Activated CD4-positive, CD25-positive, alpha-beta regulatory T cell treated with anti-CD3 and anti-CD28 coated beads, Interleukin-2, amount 50 U/mL, for 24 hours (primary cell): ENCODE results near the gene KRT39.
"Not testable (repeated sequence)": the region's sequence is repeated elsewhere in the genome, so short reads cannot be mapped to it uniquely, and the experiment has no call there.

ENCODE experiments used
- ATAC-seq, 2 donors: fragments of 150-1000 bp; cut with Tn5 transposase; one replicate each; pipeline ENCODE4 v1.10.0; 2021; ENCODE audit warnings: mild to moderate bottlenecking in 1 of 2, moderate library complexity in 1 of 2

The KRT39 gene

DNA sequence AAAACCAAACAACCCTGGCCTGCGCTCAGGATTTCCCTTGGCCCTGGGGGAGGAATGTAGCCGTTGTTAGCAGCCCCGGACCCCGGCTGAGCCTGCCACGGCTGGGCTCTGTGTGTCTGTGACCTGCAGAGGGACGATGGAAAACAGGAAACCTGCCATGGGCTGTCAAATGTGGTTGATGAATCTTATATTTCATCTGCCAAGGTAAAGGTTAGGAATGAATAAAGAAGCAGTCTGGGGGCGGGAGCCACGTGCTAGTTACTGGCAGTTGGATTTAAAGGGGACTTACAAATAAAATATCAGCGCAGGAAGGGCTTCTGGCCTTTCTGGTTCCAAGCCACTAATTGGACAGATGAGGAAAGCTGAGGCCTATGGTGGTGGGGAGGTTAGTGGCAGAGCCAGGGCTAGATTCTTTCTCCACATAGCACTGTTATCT lies 29.3 kb downstream of the KRT39 start, which contains the start of gene KRT23:
TSS of gene KRT23 (minus strand) at position 263 of the 436 bp plus-strand sequence. CDS start 1,043 bp downstream, outside the sequence.
- ATAC-seq = no peak

DNA sequence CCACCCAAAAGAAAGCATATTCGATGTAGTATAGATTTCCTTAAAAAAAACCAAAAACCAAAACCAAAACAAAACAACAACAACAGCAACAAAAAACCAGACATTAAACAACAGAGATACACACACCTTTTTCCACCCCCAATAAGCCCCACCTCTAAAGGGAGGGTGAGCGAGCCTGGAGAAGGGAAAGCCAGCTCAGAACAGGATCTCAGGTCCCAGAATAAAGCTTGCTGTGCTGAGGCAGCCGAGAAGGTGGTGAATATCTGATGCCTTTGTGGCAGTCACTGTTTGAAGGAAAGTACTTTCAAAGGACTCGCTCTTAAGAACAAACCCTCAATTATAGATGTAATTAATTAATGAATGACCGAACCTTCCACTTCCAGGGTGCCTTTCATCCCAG lies 29.8 kb downstream of the KRT39 start:
- no peak for ATAC-seq

DNA sequence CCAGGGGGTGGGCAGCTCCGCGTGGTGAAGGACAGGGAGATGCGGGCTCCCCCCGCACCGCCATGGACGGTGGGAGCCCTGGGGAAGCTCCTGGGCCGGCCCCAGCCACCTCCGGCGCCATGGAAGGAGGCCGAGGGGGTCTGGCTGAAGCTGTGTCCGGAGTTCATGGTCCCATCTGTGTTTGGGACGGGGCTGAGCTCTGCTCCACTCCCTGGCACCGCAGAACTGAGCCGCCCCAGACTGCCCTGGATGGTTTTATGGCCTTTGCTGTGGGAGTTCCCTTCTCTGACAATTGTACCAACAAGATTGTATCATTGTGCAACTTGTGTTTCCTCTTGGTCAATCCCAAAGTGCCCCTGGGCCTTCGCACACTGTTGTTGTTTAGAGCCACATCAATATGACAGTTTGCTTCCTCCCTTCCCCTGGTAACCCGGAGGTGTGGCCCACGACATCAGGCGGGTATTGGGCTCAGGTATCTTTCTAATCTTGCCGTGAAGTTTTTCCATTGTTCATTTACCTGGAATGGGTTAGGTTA lies 30.2 kb downstream of the KRT39 start:
- ATAC-seq = no peak

DNA sequence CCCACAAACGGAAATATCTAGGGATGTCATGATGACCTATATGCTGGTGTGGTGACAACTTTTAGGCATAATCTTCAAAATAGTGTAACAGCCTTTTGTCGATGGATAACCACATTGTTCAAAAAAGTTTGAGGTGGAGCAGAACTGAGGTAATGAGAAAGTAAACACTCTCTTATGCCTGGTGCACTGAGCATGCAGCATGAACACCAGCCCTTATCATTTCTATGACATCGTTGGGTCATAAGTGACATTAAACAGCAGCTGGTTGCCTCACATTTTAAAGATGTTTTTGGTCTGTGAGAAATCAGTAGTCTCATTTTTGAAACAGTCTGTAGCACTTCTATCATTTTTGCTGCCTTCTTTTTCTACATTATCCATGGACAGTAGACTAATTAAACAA lies 31.1 kb downstream of the KRT39 start:
- no peak for ATAC-seq

DNA sequence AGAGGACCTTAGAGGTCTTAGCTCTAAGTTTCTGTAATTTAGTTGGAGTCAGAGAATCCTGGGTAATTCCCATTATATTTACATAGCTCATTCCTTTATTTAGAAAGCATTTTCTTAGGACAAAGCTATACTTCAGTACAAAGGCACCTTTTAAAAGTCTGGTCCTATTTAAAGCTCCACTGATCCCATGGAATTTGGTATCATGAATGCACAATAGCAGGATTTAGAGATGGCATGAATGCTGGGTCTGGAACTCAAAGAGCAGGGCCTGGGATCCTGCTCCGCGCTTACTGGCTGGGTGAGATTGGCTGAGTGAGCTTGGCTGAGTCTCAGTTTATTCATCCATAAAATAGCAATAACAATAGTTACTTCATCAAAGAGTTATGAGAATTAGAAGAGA lies 34.1 kb downstream of the KRT39 start:
- ATAC-seq = no peak

DNA sequence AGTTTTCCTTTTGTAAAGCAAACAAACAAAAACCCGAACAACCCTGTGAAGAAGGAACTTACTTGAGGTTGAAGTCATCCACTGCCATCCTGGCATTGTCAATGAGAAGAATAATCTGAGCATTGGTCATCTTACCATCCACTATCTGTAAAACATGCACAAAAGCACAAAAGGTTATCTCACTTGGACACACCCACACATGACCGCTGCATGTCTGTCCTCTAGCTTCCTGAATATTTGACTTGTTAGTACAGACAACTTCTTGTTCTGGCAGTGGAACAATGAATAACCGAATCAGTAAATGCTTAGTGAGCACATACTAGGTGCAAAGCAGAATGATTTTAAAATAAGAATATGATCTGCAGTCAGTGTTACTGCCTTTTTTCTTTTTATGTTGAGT lies 35.4 kb downstream of the KRT39 start:
- no peak for ATAC-seq

DNA sequence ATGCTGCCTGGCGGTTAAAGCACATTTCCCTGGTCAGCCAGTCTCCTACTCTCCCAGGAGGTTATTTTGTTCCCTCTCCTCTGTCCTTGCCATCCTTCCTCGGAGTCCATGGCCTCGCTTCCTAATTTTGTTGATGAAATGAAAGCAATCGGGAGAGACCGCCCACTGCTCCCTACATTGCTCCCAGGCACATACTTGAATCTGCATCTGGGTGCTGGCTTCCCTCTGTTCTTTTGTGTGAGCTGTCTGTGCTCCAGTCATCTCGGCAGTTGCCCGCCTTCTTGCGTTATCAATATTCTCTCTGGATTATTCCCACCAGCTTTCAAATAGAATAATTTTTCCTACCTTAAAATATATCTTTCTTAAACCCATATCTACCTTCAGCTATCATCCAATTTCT lies 40.4 kb downstream of the KRT39 start:
- ATAC-seq = no peak

DNA sequence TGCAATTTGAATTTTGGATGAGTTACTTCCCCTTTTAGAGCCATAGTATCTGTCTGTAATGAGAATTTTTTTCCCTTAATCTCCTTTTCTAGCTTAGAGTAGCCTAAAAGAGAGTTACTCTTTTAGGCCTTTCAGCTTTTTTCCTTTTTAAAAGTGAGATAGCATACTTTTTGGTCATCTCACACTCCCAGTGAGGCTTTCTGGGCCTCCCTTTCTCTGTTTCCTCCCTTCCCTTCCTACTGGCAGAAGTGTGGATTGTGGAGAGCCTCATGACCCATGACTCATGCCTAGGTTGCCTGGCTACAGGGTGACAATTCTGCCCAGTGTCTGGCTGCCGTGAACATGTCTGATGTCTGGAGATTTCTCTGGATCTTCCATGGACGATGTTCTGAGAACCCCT lies 44.5 kb downstream of the KRT39 start:
- no peak for ATAC-seq

DNA sequence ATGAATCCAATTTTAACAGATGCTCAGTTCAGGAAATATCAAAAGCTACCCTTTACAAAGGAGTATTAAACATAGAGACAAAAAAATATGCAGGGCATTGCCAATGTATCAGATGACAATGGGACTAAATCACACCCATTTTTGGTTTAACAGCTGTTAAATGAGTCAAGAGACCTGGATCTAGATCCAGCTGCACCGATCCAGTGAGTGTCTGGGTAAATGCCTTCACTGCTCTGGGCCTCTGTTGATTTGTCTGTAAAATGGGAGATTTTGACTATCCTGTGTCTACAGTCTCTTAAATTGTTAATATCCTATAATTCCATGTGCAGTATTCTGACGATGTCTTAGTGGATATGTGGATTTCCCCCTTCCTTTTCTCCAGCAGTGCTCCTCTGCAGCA lies 45.7 kb downstream of the KRT39 start:
- no peak for ATAC-seq

DNA sequence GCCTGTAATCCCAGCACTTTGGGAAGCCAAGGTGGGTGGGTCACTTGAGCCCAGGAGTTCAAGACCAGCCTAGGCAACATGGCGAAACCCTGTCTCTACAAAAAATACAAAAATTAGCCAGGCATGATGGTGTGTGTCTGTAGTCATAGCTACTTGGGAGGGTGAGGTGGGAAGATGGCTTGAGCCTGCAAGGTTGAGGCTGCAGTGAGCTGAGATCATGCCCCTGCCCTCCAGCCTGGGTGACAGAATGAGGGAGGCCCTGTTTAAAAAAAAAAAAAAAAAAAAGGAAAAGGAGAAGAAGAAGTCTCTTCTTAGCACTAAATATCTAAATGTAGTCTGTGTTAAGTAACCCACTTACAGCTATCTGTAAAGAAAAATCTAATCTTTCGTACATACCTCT lies 49.6 kb downstream of the KRT39 start:
- ATAC-seq = not testable (repeated sequence)

DNA sequence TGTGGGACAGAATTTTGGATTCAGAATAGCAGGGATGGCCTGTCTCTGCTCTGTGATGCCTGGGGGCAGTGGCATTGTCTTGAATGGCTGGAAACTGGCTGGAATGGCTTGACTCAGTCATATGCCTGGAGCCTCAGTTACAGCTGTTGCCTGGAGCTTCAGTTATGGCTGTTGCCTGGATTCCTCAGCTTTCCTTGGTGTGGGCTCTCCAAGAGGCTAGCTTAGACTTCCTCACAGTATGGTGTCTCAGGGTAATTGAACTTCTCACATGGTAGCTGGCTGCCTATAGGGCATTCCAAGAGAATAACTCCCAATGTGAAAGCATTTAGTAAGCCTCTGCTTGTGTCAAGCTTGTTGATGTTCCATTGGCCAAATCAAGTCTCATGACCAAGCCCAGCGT lies 50.4 kb downstream of the KRT39 start:
- no peak for ATAC-seq

DNA sequence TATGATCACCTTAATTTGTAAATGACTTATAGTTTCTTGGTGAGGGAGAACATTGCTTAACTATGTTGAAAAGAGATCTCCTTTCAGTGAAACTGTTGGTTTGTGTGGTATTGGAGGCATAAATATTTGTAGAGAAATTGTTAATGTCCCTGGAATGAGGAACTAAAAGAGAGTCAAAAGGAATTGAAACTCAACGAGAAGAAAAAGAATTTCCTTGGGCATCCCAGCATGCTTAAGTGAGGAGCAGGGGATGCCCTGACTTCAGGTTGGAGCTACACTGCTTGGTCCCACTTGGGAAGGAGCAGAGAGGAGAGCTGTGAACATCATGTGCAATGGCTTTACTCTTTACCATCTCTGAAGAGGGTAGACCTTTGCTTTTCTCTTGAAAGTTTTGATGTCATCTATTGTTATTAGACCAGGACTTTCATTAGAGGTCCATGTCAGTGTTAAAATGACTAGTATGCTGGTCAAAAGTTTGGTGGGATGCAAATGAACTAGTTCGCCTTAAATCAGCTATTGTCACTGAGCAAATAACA lies 51.0 kb downstream of the KRT39 start:
- no peak for ATAC-seq

DNA sequence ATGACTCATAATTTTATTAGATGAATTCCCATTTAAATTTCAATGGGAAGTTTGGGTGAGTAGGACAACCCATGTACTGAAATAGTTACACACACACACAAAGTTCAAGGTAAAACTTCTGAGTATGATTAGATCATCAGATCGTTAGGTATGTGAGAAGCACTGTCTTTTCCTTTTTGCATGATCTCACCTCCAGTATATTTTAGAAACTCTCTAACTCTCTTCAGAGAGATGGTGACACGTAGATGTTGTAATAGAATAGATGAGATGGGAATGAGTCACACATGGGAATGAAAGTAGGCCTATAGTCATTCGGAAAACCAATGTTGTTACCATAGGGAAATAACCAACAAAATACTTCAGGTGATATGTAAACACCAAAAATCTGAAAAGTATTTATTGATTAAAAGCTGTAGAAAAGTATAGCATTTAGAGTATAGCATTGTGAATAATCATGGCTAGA lies 51.5 kb downstream of the KRT39 start:
- peak; percentile 74 to 86 for ATAC-seq

DNA sequence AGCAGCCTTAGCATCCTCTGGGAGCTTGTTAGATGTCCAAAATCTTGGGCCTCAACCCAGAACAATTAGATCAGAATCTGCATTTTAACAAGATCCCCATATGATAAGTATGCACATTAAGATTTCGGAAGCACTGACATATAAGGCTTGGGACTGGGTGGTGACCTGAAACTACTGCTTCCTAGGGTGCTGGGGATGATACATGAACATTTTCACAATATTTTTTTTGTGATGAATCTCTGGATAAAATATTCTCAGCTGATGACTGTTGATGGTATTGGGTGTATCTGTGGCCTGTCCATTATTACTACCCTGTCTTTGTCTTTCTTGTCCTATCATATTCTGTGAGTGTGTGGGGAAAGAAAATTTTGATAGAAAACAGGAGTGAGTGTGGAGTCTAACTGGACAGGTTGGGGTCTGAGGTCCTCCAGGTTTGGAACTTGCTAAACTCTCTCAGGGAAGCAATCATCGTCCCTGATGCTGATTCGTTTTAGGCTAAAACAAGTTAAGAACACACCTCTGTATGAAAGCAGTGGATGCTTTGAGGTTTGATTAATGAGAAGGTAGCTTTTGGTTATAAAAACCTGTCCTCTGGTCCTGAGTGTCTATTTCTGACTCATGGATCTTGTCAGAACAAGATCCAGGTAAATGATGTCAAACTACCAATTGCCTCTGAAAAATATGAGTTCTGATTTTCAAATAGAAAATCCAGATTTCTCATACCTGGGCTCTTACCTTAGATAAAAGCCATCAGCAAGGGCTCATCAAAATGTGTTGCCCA lies 52.5 kb downstream of the KRT39 start:
- ATAC-seq = no peak

DNA sequence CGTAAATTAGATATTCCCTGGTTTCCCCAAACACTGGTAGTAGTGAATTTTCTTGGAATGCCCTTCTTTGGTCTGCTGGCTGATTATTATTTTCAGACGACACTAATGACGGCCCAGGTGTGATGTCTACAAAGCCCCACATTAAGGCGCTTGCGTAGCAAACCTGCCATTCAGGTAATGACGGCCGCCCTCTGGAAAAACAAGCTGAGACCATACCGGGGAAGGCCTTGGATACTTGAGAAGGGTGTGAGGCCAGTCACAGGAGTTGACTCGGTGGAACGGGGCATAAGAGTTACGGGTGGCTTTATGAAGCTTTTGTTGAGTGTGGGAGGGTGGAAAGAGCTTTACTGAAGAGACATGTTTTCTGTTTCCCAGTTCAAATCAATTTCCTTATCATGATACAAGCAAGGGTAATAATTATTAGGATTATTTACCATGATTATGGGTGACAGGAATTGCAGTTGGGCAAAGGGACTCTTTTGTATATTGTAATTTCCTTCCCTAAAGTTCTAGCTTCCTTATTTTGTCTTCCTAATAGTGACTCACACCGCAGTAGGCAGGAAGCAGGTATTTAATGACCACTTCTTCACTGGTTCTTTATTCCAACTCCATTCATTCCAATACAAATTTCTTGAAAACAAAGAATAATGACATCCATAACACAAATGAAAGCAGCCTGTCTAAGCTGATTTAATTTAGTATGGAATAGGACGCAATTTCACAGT lies 54.1 kb downstream of the KRT39 start:
- no peak for ATAC-seq

DNA sequence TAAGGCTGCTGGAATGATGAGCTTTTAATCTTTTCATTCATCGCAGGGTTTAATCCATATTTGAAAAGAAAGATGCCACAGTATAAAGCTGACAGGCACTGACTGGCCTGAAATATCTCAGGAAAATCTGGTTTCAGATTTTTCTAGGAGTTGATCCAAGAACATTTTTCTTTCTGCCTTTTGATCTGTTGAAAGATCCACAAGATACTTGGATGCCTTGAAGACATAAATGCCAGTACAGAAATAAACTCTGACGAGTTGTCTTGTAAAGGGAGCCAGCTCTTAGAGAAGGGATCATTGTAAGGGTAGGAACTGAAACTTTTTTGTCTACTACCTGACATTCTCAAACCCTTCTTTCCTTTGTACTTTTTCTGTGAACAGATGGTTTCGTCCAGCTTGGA lies 56.3 kb downstream of the KRT39 start:
- no peak for ATAC-seq

DNA sequence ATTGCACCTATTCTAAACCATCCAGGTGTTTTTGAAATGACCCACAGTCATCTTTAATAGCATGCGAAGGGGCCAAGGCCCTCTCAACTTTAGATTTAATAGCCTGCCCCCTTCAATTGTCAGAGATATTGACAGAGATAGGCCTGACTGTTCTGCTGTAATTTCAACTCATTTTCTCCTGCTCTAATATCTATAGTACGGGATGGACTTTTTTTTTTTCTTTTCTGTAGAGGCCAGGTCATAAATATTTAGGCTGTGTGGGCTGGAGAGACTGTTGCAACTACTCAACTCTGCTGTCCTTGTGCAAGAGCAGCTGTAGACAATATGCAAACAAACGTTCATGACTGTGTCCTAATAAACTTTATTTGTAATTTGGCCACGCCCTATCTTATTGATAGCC lies 57.0 kb downstream of the KRT39 start:
- ATAC-seq = no peak

DNA sequence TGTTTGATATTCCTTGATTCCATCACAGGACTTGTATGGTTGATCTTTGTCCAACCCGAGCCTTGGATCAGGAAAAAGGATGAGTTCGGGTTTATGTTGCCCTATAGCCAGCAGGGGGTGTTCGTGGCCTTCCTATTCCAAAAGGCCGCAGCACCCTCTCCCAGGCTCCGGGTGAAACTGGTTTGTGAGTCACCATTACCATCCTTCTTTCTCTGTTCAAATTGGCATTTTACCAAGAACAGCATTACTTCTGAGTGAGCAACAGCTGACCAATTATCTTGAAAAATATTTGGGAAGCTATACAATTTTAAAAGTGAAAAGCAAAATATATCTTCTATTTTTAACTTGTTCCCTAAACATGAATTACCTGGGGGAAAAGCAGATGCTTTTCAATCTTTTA lies 57.4 kb downstream of the KRT39 start:
- ATAC-seq = peak; percentile 72 to 77
